ENCODE data around the gene PSME3IP1.
"Not testable (repeated sequence)": the region's sequence is repeated elsewhere in the genome, so short reads cannot be mapped to it uniquely, and the experiment has no call there.

Gene PSME3IP1

GRCh38 chr16:57123216-57123973, 62.4 kb downstream of the PSME3IP1 start:
- DNase-seq, result no peak

GRCh38 chr16:57118461-57119084, 67.3 kb downstream of the PSME3IP1 start:
- no peak for DNase-seq

- no peak for DNase-seq
Measured at GRCh38 chr16:57115514-57116182, 70.2 kb downstream of the PSME3IP1 start.

GRCh38 chr16:57115168-57115513, 70.7 kb downstream of the PSME3IP1 start:
- DNase-seq, result no peak

GRCh38 chr16:57113664-57114063, 72.2 kb downstream of the PSME3IP1 start:
- DNase-seq, result no peak

- no peak for DNase-seq
Measured at GRCh38 chr16:57113042-57113453, 72.8 kb downstream of the PSME3IP1 start.

GRCh38 chr16:57112403-57113041, 73.3 kb downstream of the PSME3IP1 start:
- no peak for DNase-seq

GRCh38 chr16:57111420-57111819, 74.4 kb downstream of the PSME3IP1 start:
- DNase-seq, result no peak

GRCh38 chr16:57110937-57111336, 74.9 kb downstream of the PSME3IP1 start:
- DNase-seq, result no peak

GRCh38 chr16:57109259-57110105, 76.4 kb downstream of the PSME3IP1 start:
- not testable (repeated sequence) for DNase-seq

GRCh38 chr16:57108432-57108831, 77.4 kb downstream of the PSME3IP1 start:
- no peak for DNase-seq

- DNase-seq, result no peak
Measured at GRCh38 chr16:57107321-57107922, 78.4 kb downstream of the PSME3IP1 start.

- no peak for DNase-seq
Measured at GRCh38 chr16:57106767-57107166, 79.1 kb downstream of the PSME3IP1 start.

- DNase-seq, result no peak
Measured at GRCh38 chr16:57105184-57105583, 80.7 kb downstream of the PSME3IP1 start.

GRCh38 chr16:57104706-57105105, 81.1 kb downstream of the PSME3IP1 start:
- no peak for DNase-seq

- DNase-seq, result no peak
Measured at GRCh38 chr16:57102888-57103851, 82.7 kb downstream of the PSME3IP1 start.

Data from cortex of kidney (tissue), 1 donor.